GM23338 (cell line): ENCODE results near the gene COL4A3.

Experiments
- CREB1 ChIP-seq: fragments of 250-450 bp; sonication (Bioruptor Pico); IDR thresholded peaks from 2 replicates; pipeline ENCODE4 v1.5.0; 2020; ENCODE audit warnings: low read depth, mild to moderate bottlenecking, moderate library complexity
- CTCF ChIP-seq, 2 experiments: fragments of 200-600 bp in 1 of 2; sonication (generic) in 1 of 2; conservative IDR thresholded peaks; 2 replicates each; pipeline versions ENCODE4 v1.5.1 to v1.6.1; 2016 to 2017; ENCODE audit warnings: antibody characterized with exemption in 2 of 2, low read depth in 2 of 2, mild to moderate bottlenecking in 2 of 2, moderate library complexity in 1 of 2
- ETS1 ChIP-seq: IDR thresholded peaks from 2 replicates; pipeline ENCODE4 v1.6.1; 2016; ENCODE audit warnings: antibody characterized with exemption
- EZH2 ChIP-seq: fragments of 200-600 bp; sonication (generic); IDR thresholded peaks from one replicate; pipeline ENCODE4 v1.8.0; 2017; ENCODE audit warnings: antibody characterized with exemption, mild to moderate bottlenecking, low read depth; ENCODE audit not compliant: unreplicated experiment
- EZH2phosphoT487 ChIP-seq: fragments of 200-600 bp; sonication (generic); IDR thresholded peaks from one replicate; pipeline ENCODE4 v1.8.1; 2018; ENCODE audit warnings: antibody characterized with exemption; ENCODE audit not compliant: unreplicated experiment
- JUNB ChIP-seq: IDR thresholded peaks from one replicate; pipeline ENCODE4 v1.6.1; 2016; ENCODE audit warnings: antibody characterized with exemption; ENCODE audit not compliant: unreplicated experiment
- POLR2AphosphoS5 ChIP-seq: IDR thresholded peaks from 2 replicates; pipeline ENCODE4 v1.6.1; 2016; ENCODE audit warnings: antibody characterized with exemption, low read depth
- REST ChIP-seq: IDR thresholded peaks from one replicate; pipeline ENCODE4 v1.6.1; 2018; ENCODE audit warnings: antibody characterized with exemption; ENCODE audit not compliant: unreplicated experiment
- STAT1 ChIP-seq: IDR thresholded peaks from one replicate; pipeline ENCODE4 v1.6.1; 2016; ENCODE audit warnings: antibody characterized with exemption; ENCODE audit not compliant: unreplicated experiment
- ZNF114 ChIP-seq: fragments of 250-450 bp; sonication (Bioruptor Pico); IDR thresholded peaks from 2 replicates; pipeline ENCODE4 v1.5.0; 2020; ENCODE audit warnings: mild to moderate bottlenecking, moderate library complexity
- ZNF331 ChIP-seq: fragments of 250-450 bp; sonication (Bioruptor Pico); IDR thresholded peaks from 2 replicates; pipeline ENCODE4 v1.5.0; 2020; ENCODE audit warnings: low read depth, mild to moderate bottlenecking, moderate library complexity

DNA sequence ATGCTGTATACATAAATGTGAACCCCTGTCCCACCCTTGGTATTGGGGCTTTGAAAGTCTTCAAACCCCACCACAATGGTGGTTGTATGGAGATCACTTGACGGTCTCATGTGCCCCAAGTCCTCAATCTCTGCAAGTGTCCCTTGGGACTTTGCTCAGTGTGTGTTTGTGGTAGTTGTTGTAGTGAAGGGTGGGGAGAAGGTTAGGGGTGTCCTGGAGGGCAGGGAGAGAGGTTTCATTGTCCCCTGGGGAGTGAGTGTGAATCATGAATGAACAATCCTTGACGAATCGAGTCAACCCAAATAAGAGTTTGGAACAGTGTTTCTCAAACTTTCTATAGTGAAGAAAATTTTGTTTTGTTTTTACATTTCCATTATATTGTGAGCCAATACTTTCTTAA is 28.1 kb downstream of the COL4A3 start:
- TF ChIP-seq POLR2AphosphoS5 = no peak
- TF ChIP-seq CTCF (conservative IDR thresholded peaks at IDR 0.05; ENCODE audit: low read depth in 2 of 2) = no peak
- TF ChIP-seq JUNB = no peak
- no peak for TF ChIP-seq EZH2
- TF ChIP-seq CREB1 (CRISPR knock-in tag) = no peak
- TF ChIP-seq REST = no peak
- no peak for TF ChIP-seq EZH2phosphoT487
- no peak for TF ChIP-seq STAT1
- no peak for TF ChIP-seq ZNF331 (CRISPR knock-in tag)
- TF ChIP-seq ZNF114 (CRISPR knock-in tag) = no peak
- TF ChIP-seq ETS1 = no peak
